ENCODE results near the gene ARID1B.

DNA sequence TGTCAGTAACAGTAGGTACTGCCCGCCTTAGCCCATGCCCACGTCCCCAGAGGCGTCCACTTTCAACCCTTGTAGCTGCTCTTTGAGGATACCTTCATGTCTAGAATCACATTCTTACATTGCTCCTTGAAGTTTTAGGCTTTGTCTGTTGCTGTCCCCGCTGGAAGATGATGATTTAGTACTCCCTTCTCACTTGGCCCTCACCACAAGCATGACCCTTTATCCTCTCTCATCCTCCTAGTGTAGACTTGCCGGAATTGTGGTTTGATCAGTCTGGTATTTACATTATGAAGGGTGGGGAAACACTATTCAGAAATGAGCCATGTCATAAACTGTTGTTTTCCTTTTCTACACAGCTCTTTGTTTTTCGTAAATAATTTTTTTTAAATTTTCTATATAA lies 87.4 kb downstream of the ARID1B start:
- no peak for TF ChIP-seq MTA2 (IDR thresholded peaks at IDR 0.05; ENCODE audit: low read depth)
- TF ChIP-seq, protein P1, sequence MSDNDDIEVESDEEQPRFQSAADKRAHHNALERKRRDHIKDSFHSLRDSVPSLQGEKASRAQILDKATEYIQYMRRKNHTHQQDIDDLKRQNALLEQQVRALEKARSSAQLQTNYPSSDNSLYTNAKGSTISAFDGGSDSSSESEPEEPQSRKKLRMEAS (IDR thresholded peaks at IDR 0.05; ENCODE audit: low read depth, low read length): no peak
- no peak for TF ChIP-seq CBX5 (IDR thresholded peaks at IDR 0.05; ENCODE audit: low read depth)
- no peak for TF ChIP-seq POLR2AphosphoS2 (IDR thresholded peaks at IDR 0.05; ENCODE audit: low read depth, low read length)
- TF ChIP-seq, protein P2, sequence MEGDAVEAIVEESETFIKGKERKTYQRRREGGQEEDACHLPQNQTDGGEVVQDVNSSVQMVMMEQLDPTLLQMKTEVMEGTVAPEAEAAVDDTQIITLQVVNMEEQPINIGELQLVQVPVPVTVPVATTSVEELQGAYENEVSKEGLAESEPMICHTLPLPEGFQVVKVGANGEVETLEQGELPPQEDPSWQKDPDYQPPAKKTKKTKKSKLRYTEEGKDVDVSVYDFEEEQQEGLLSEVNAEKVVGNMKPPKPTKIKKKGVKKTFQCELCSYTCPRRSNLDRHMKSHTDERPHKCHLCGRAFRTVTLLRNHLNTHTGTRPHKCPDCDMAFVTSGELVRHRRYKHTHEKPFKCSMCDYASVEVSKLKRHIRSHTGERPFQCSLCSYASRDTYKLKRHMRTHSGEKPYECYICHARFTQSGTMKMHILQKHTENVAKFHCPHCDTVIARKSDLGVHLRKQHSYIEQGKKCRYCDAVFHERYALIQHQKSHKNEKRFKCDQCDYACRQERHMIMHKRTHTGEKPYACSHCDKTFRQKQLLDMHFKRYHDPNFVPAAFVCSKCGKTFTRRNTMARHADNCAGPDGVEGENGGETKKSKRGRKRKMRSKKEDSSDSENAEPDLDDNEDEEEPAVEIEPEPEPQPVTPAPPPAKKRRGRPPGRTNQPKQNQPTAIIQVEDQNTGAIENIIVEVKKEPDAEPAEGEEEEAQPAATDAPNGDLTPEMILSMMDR (IDR thresholded peaks at IDR 0.05 in 2 of 3, conservative IDR thresholded peaks at IDR 0.05 in 1 of 3; ENCODE audit: control insufficient read depth in 2 of 3, extremely low read depth in 1 of 3, insufficient read depth in 1 of 3, low read depth in 3 of 3, low read length in 3 of 3): no peak
- TF ChIP-seq SIN3A (IDR thresholded peaks at IDR 0.05; ENCODE audit: low read depth, low read length): no peak

Measured in GM12878 (cell line).